GM19351 (cell line): ENCODE data around the gene NECTIN1.
A peak's percentile ranks its signal among the peaks of the same experiment; 100 is the strongest.

Experiments
- ATAC-seq: cut with Tn5 transposase; IDR thresholded peaks from one replicate; pipeline ENCODE4 v1.9.1; 2021; ENCODE audit warnings: mild to moderate bottlenecking, moderate library complexity; ENCODE audit not compliant: unreplicated experiment

Gene NECTIN1

DNA sequence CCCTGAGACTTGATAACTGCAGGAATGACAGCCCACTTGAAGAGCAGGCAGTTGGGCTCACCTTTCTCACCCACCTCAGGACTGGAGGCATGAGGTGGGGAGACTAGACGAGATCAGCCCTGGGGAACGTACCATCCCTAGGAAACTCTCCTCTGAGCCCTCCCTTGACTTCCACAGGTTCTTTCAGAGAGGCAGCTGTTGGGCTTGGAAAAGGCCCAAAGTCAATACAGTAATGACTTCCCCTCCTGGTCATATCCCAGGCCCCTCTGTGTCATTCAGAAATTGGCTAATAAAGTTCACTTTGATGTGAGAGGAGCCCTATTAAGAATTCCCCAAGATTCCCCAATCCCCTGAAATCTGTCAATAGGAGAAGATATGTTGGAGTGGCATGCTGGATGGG lies 5.8 kb upstream of the NECTIN1 start:
- no peak for ATAC-seq

DNA sequence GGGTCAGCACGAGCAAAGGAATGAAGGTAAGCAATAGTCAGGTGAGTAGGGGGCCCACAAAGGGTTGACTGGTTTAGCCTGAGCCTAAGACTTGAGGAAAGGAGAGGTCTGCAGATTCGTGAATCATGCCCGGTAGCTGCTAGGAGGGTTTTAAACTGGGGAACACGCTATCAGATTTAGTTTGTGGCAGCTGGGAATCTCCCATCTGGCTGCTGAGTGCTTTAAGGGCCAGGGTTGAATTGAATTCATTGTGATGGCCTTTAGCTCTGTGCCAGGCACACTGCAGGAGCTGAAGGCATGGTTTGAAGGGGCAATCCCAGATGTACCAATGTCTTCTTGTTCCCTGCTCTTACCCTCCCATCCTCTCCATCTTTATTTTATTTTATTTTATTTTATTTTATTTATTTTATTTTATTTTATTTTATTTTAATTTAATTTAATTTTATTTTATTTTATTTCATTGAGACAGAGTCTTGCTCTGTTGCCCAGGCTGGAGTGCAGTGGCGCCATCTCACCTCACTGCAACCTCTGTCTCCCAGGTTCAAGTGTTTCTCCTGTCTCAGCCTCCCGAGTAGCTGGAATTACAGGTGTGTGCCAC lies 1.9 kb upstream of the NECTIN1 start:
- no peak for ATAC-seq

DNA sequence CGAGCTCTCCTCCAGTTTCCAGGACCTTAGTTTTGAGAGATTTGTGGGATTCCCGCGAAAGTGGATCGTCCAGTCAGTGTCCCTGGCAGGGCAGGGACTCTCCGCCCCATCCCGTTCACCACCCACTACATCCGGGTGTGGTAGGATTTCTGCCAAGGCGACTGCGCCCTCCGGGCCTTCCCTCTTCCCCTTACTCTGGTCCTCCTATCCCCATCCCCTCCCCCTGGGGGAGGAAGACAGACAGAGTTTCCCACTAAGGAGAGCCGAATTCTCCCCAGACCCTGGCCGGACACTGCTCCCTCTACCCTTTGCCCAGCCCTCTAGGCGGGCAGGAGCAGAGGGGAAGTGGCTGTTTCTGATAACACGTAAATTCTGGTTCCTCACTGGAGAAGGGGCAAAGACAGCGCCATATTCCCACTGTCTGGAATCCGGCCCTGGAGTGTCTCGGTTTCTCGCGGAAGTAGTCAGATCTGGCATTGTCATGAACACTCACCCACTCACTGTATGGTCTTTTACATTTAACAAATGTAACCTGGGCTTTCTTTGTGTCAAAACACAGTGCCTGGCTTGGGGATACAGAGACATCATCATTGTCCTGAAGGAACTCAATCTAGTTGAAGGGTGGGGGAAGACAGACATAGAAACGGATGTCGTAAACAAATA lies 1.1 kb upstream of the NECTIN1 start:
- no peak for ATAC-seq

DNA sequence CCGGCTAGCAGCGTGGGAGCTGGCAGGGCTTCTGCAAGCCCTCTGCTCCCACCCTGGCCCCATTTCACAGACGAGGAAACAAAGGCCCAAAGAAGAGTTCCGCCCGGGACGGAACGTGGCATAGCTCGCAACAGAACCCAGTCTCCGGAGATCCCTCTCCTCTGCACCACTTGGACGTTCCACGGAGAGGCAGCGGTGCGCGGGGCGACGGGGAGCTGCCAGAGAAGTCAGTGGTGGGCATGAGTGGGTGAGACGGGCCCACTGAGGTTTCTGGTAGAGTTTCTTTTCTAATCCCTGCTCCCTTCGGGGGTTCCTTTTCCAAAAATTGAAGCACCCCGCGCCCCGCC lies 554 bp upstream of the NECTIN1 start:
- peak; percentile 14 for ATAC-seq

DNA sequence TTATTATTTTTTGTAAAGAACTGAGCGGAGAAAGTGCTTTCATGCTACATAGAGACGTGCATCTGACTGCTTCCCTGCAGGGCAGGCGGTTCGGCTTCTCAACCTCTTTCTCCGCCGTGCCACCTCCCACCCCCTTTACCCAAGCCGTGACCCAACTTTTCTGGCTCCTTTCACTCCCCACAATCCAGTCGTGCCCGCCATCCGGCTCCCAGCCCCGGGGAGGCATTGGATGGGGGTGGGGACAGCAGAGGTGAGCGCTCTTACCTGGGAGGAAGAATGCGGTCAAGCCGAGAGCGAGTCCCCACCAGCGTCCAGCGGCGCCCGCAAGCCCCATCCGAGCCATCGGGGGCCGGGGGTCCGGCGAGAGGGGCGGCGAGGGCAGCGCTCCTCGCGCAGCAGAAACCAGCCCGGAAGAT lies 781 bp downstream of the NECTIN1 start:
- ATAC-seq, result no peak

DNA sequence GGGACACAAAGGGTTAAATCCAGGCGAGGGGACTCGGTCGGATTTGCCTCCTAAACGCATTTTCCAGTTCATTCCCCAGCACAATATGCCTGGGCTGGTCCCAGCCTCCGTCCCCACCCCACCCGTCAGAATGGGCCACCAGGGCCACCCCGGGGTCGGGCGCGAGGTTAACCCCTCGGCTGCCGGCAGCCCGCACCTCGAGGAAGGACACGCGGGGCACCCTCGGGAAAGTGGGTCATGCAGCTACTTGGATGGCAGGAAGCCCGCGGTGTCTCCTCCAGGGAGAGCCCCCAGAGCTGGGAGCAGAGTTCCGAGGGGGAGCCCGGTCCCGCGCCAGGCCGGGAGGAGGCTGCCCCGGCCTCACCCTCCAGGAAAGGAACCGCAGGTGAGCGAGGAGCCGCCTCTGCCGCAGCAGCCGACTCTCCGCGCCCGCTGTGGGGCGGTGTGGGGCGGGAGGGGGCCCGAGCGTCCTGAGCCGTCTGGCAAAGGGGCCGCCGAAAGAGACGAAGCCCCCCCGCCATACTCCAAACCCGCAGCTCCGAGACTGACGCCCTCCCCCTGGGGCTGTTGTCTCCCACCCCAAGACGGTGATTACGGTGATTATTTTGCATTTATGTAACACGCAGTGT lies 1.4 kb downstream of the NECTIN1 start:
- no peak for ATAC-seq

DNA sequence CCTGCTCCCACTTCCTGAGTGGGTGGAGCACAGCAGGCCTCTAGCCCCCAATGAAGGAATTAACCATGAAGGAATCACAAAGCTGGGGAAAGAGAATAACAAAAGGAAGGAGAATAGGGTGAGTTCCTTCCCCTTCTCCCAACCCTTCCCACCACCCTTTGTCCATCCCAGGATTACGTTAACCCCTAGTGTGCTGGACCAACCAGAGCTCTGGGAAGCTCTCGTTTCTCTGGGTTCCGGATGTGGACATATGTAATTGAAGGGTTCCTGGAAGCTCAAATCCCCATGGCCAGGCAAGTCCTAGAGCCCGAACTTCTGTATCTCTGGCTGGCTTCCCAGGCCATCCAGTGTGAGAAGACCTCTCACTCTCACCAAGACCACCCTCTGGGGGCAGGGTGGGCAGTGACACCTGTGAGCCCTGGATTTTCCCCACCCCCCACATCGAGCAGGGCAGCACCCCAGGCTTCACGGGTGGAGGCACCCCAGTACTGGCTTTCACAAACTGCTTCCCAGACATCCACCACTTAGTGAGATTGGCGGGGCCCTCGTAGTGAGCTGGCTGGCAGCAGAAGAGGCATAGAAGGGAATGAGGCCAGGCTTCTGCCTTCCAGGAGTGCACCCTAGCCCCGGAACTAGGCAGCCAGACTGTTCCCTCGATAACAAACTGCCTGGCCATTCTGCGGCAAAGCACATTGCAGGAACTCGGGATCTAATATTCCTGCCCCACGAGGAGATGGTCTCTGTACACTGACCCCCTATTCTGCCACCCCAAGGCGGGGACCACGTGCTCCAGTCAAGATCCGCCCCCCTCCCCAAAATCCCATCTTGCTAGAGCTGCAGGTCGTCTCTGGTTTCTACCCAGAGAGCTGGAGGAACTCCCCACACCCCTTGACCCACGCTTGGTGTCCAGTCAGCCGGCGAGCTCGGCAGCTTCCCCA lies 2.1 kb downstream of the NECTIN1 start:
- ATAC-seq, result no peak

DNA sequence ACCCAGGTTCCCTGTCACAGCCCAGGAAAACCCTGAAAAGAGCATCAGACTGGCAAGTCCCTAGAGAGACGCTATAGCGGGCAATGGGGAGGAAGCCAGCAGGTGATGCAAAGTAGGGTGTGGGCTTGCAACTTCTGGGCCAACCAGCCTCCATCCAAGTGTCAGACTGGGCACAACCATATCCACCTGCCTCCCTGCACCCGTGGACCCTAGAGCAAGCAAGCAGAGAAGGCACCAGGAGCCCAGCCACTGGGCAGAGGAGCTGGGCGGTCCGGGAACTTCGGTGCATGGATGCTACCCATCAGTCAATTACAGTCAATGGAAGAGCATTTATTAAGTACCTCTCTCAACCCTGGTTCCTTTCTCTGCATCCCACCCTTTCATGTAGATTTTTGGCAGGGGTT lies 2.8 kb downstream of the NECTIN1 start:
- ATAC-seq, result no peak

DNA sequence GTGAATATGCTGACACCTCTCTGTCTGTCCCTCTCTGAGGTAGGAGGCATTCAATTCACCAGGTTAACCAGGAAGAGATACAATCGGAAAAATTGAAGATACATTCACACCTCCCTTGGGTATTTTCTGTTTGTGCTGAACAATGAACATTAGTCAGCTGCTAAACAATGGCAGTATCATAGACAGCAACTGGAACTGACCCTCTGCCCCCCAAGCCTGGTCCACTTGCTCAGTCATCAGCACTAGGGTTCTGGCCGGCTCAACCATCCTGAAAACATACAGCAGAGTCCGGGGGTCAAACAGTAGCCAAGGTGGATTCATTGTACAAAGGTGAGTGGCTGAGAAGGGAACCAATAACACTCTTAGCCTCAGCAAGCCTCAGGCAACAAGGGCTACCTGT lies 4.0 kb downstream of the NECTIN1 start:
- ATAC-seq, result no peak

DNA sequence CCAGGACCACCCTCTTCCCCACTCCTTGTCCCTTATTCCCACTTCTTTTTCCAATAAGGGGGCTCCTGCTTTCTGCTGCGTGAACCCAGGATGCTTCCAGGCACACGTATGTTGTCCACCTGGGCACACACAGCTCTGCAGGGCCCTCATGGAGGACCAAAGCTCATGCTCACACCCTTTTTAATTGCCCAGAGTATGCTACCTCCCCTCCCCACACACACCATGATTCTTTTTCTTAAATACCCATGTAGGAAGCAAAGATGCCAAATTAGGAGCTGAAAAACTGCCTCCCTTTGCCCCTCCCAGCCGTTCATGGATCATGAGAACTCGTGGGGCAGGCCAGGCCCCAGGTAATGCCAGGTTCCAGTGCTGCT lies 5.1 kb downstream of the NECTIN1 start:
- no peak for ATAC-seq

DNA sequence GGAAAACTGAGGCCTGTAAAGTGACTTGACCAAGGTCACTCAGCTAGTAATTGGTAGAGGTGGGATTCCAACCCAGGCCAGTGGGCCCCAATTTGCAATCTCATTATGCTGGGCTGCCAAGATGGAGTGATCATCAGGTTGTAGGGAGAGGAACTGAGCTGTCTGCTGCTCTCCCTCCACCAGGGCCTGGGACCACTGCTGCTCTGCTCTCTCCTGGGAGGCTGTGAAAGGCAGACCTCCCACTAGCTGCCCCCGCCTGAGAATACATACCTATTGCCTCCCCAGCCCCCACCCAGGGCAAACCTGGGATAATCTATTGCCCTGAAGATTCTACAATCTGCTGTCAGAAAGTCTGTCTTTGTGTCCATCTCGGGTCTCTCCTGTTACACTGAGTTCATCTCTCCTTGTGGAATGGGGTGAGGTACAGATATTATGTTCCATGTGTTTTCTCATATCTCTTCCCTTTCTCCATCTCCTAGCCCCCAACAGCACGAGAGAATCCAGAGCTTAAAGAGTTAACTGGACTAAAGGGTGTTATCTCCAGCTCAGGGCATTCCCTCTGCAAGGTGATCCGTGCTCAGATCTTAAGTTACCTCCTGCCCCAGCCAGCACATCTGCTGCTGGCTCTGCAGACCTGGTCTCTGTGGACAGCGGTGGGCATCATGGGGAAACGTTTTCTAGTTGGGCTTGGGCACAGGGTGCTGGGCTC lies 5.6 kb downstream of the NECTIN1 start:
- no peak for ATAC-seq

DNA sequence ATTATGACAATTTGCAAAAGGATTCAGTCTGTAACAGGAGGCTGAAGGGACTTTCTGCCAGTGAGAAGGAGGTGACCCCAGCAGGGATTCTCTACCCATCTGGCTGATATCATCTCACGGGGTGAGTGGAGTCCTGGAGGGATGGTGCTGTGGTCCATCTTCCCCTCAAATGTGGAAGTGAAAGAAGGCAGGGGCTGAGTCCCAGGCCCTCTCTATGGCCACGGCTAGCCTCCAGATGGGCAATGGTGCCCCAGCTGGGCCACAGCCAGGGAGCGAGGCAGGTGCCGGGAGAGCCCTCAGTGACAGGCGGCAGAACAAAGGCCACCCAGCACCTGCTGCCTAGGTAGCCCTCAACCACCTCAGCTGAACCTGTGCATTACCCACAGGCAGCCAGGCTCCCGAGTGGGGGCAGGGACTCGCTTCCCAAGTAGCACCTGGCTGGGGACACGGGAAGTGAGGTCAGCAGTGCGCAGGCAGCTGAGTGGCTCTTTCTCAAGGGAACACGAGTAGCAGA lies 6.7 kb downstream of the NECTIN1 start:
- no peak for ATAC-seq

DNA sequence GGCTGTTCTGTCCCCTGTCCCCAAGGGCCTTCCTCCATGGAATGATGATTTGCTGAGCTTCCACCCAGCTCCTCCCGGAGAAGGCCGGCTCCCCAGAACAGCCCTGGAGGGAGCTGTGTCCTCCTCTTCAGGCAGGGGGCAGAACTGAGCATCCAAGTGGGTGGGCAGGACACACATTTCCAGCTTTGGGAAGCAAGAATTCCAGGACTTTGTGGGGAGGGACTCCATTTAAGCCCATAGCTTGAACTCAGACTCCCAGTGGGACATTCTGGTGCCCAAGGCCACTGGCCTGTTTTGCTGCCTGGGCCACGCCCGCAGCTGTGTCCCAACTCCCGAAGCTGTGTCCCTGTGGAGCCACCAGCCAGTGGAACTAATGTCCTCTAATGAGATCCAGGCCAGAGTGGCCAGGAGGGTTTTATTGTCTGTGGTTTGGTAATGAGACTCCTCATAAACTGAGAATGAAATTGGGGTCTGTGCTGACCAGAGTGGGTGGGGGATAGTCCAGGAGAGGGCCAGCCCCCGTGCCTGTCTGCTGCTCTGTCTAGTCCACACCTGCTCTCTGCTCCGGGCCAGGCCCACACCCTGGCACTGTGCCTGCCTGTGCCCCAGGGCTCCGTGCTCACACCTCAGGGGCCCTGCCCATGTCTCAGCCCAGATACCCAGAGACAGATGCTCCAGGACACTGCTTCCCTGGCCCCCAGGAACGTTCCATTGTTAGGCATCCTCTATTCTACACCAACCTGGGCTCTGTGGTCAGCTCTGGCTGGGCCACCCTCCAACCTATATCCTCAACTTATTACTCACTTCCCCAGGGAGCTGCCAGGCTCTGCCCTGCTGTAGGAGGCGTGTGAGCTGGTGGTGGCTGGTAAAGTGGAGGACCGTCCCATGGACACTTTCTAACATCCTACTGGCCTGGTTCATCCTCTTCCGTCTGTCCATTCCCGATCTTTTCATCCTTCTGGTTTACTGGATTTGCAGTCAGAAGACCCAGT lies 7.6 kb downstream of the NECTIN1 start:
- ATAC-seq, result no peak

DNA sequence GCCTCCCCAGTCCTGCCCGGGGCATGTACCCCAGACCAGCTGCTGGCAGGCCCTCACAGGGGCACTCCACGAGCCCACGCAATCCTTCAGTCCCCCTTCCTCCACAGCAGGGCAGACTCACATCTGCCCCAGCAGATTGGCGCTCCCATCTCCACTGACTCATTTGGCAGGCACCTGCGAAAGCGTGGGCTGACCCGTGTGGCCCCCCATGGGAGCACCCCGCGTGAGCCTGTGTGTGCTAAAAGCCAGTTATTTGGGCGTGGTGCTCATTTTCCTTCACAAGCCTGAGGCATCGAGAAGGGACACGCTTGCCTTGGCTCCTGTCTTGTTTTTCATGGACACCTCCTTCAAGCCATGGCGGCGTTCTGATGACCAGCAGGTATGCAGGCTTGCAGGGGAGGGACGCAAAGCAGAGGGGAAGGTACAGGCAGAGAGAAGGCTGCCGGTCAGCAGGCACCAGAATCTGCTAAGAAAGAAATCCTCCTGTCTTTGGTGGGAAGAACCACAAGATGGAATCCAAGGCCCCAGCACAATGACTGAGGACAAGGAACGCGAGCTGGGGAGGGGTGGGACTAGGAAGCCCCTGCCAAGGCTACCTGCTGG lies 8.6 kb downstream of the NECTIN1 start:
- ATAC-seq, result no peak

DNA sequence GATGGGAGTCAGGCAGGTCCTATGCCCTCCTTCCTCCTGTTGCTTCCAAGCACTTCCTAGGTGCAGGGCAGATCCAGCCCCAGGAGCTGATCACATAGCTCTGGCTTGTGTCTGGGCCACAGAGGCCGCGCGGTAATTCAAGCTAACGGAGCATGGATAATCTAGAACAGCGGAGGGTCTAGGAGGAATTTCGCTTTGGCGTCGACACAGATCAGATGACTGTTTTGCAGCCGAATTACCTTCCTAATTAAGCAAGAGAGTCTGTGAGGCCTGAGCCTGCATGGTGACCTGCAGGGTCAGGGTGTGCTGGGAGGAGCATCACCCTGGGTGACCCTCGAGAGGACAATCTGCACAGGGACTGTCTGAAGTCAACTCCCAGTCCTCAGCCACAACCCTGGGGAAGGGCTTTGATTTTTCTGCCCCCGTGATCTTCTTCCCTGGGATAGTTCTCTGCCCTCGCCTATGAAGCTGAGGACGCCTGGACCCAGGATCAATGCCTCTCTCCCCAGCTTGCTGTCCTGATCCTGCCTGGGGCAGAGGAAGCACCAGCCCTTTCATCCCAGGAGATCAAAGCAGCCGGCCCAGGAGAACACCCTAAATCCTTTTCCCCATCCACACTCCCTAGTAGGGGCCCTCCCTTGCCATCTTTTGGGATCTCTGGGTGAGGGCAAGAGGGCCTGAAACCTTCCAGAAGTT lies 11.0 kb downstream of the NECTIN1 start:
- ATAC-seq, result no peak

DNA sequence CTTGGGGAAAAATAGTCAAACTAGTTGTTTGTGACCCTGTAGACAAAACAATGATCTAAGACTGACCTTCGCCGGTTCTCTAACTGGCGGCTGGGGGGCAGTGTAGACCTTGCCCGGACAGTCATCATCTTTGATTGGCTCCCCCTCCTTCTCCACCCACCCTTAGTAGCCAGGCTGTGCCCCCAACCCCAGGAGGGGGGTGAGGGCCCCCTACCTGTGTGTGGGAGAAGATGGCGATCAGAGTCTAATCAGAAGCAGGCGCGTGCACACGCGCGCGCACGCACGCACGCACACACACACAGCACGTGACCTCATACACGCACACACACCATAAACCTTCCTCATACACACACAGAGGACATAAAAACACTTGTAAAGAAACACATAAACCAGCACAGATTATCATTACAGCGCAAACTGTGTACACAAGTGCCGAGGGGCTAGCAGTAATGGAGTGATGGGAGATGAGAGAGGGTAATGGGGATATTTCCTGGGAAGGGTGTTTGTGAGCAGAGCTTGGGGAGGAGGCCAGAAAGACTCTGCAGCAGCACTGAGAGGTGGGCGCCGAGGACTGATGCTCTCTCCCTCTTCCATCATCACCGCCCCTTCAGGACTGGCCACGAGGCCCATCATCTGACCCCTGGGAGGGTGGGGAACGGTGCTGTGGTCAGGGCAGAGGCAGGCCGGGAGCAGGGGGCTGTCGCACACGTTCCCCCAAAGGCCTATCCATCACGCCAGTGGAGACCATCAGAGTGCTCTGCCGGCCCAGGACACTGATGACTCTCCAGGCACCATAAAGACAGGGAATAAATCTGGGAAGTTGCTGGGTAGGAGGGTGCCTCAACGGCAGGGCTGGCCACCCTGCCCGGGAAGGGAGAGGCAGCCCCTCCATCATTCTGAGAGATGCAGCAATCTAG lies 12.2 kb downstream of the NECTIN1 start:
- ATAC-seq, result no peak

DNA sequence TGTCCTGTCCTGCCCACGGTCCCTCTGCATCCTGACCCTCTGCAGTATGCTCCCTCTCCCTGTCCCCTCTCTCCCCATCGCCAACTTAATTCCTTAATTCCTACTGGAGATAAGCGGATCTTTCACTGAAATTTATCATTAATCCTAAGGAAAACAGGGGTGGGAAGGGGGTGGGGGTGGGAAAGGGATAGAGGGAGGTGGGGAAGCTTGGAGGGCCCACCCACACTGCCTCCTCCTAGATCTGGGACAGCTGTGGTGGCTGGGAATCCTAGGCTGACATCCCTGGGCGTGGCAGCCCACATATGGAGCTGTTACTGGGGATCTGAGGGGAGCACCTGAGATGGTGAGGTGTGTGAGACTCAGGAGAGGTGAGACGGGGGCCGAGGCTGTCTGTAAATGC lies 14.4 kb downstream of the NECTIN1 start:
- no peak for ATAC-seq

DNA sequence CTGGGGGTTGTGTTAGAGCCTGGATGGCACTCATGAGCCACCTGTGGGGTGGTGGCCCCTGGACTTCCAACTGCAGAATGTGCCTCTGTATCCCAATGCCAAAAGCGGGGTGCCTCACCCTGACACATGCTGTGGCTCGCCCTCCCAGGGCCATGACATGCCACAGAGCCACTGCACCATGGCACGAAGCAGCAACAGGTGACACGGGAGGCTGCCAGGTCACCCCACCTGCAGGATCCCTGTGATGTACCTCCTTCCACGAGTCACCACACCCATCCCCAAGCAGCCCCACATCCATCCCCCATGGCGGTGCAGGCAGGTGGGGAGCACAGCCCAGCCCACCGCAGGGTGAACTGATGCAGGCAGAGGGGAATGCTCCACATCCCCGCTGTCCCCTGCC lies 14.8 kb downstream of the NECTIN1 start:
- no peak for ATAC-seq
